IMR-90 (cell line): ENCODE data around the gene AOPEP. TPM values are rescaled to one million over a fixed set of nuclear protein-coding genes. Genes with fewer than 3 reads are reported as not detected.

Experiments
- ATAC-seq: fragments of 200-7000 bp; cut with Tn5 transposase; 2 replicates; pipeline ENCODE4 v1.9.1; 2020; ENCODE audit warnings: low read depth, mild to moderate bottlenecking, moderate library complexity
- BruUV-seq: library from RNA; stranded (reverse); fragments of 400-500 nt; replicated peaks from 2 replicates; lab custom pipeline; 2021; lab: Mats Ljungman, UMichigan
- CTCF ChIA-PET: fragments of 300-600 bp; formaldehyde crosslinking; extraction: SDS; loops from one replicate; lab custom pipeline; 2021; ENCODE audit warnings: antibody characterized with exemption; lab: Yijun Ruan, JAX
- POLR2A ChIA-PET: fragments of 300-600 bp; sonication (Branson Sonifier 250); formaldehyde crosslinking; loops from one replicate; lab custom pipeline; 2022; ENCODE audit warnings: antibody characterized with exemption; ENCODE audit not compliant: unreplicated experiment; lab: Charles Lee
- DNase-seq: peaks from one replicate; pipeline ENCODE4 v3.0.0; 2013
- H2AFZ ChIP-seq: replicated peaks from 2 replicates; pipeline ENCODE3; 2013; ENCODE audit warnings: low read length, mild to moderate bottlenecking; ENCODE audit not compliant: poor library complexity
- H2AK5ac ChIP-seq: 2 replicates; pipeline ENCODE4 v1.6.1; 2013; ENCODE audit warnings: low read depth, low read length, inconsistent platforms
- H2AK9ac ChIP-seq: replicated peaks from 2 replicates; pipeline ENCODE3; 2013; ENCODE audit warnings: mild to moderate bottlenecking, low read depth, low read length, moderate library complexity; ENCODE audit not compliant: poor library complexity
- H2BK120ac ChIP-seq: 2 replicates; pipeline ENCODE4 v1.6.1; 2013; ENCODE audit warnings: low read depth, low read length, inconsistent platforms
- H2BK15ac ChIP-seq: 3 replicates; pipeline ENCODE4 v1.6.1; 2013; ENCODE audit warnings: low read depth, low read length, inconsistent platforms
- H2BK20ac ChIP-seq: 2 replicates; pipeline ENCODE4 v1.6.1; 2013; ENCODE audit warnings: low read depth, mild to moderate bottlenecking, inconsistent platforms, low read length, moderate library complexity
- H2BK5ac ChIP-seq: 2 replicates; pipeline ENCODE4 v1.6.1; 2013; ENCODE audit warnings: mild to moderate bottlenecking, low read depth, low read length, inconsistent platforms; ENCODE audit not compliant: poor library complexity, severe bottlenecking
- H3K14ac ChIP-seq: replicated peaks from 2 replicates; pipeline ENCODE4 v1.6.1; 2013; ENCODE audit warnings: low read depth, low read length, inconsistent platforms
- H3K18ac ChIP-seq: 2 replicates; pipeline ENCODE4 v1.6.1; 2013; ENCODE audit warnings: low read depth, low read length, control low read depth
- H3K23ac ChIP-seq: 2 replicates; pipeline ENCODE4 v1.6.1; 2013; ENCODE audit warnings: low read depth, low read length, inconsistent platforms
- H3K27ac ChIP-seq: 2 replicates; pipeline ENCODE4 v1.5.1; 2013; ENCODE audit warnings: mild to moderate bottlenecking, control low read depth, low read length; ENCODE audit not compliant: insufficient read depth
- H3K27me3 ChIP-seq: 2 replicates; pipeline ENCODE4 v1.6.1; 2013; ENCODE audit warnings: low read length; ENCODE audit not compliant: control insufficient read depth, insufficient read depth
- H3K36me3 ChIP-seq: 2 replicates; pipeline ENCODE4 v1.6.1; 2013; ENCODE audit warnings: low read length, mixed read lengths; ENCODE audit not compliant: control insufficient read depth, insufficient read depth
- H3K4ac ChIP-seq: 2 replicates; pipeline ENCODE4 v1.6.1; 2013; ENCODE audit warnings: low read depth, low read length, inconsistent platforms
- H3K4me1 ChIP-seq: 2 replicates; pipeline ENCODE4 v1.6.1; 2013; ENCODE audit warnings: low read length, mixed read lengths; ENCODE audit not compliant: control insufficient read depth, insufficient read depth
- H3K4me2 ChIP-seq: 2 replicates; pipeline ENCODE4 v1.6.1; 2013; ENCODE audit warnings: low read depth, mild to moderate bottlenecking, control low read depth, low read length, moderate library complexity
- H3K4me3 ChIP-seq: 2 replicates; pipeline ENCODE4 v1.5.1; 2013; ENCODE audit warnings: low read depth, mild to moderate bottlenecking, control low read depth, low read length, moderate library complexity; ENCODE audit not compliant: insufficient read depth
- H3K56ac ChIP-seq: 2 replicates; pipeline ENCODE4 v1.6.1; 2013; ENCODE audit warnings: low read length, inconsistent platforms; ENCODE audit not compliant: insufficient read depth; ENCODE audit errors: extremely low read depth
- H3K79me1 ChIP-seq, 2 experiments: 2 replicates each; pipeline ENCODE4 v1.6.1; 2013; ENCODE audit warnings: low read length in 2 of 2, inconsistent platforms in 1 of 2, low read depth in 1 of 2
- H3K9ac ChIP-seq: 2 replicates; pipeline ENCODE4 v1.6.1; 2013; ENCODE audit warnings: low read depth, low read length, control low read depth
- H3K9me1 ChIP-seq: 2 replicates; pipeline ENCODE4 v1.6.1; 2013; ENCODE audit warnings: low read length, inconsistent platforms; ENCODE audit not compliant: insufficient read depth
- H3K9me3 ChIP-seq: 2 replicates; pipeline ENCODE4 v1.6.1; 2013; ENCODE audit warnings: low read length; ENCODE audit not compliant: control insufficient read depth, insufficient read depth
- H4K20me1 ChIP-seq: 2 replicates; pipeline ENCODE4 v1.6.1; 2013; ENCODE audit warnings: low read length, inconsistent platforms; ENCODE audit not compliant: insufficient read depth
- H4K5ac ChIP-seq: 2 replicates; pipeline ENCODE4 v1.6.1; 2013; ENCODE audit warnings: mild to moderate bottlenecking, low read depth, low read length, control low read depth
- H4K8ac ChIP-seq, 2 experiments: 2 replicates each; pipeline ENCODE4 v1.6.1; 2013; ENCODE audit warnings: low read depth in 2 of 2, low read length in 2 of 2, control low read depth in 1 of 2, inconsistent platforms in 1 of 2
- H4K91ac ChIP-seq: 2 replicates; pipeline ENCODE4 v1.6.1; 2013; ENCODE audit warnings: low read depth, low read length, inconsistent platforms; ENCODE audit not compliant: insufficient read depth
- CEBPB ChIP-seq: IDR thresholded peaks from 2 replicates; pipeline ENCODE4 v1.6.1; 2012; ENCODE audit warnings: low read depth, low read length, improper control_type of control experiment
- FOS ChIP-seq: fragments of 150-350 bp; IDR thresholded peaks from 2 replicates; pipeline ENCODE4 v1.6.1; 2016; ENCODE audit warnings: low read depth, low read length
- MAFK ChIP-seq: IDR thresholded peaks from 2 replicates; pipeline ENCODE4 v1.6.1; 2012; ENCODE audit warnings: low read depth, low read length, improper control_type of control experiment
- MAZ ChIP-seq: IDR thresholded peaks from 2 replicates; pipeline ENCODE4 v1.6.1; 2012; ENCODE audit warnings: low read depth, mild to moderate bottlenecking, low read length, improper control_type of control experiment, moderate library complexity, borderline replicate concordance
- MXI1 ChIP-seq: IDR thresholded peaks from 2 replicates; pipeline ENCODE4 v1.6.1; 2012; ENCODE audit warnings: low read depth, mild to moderate bottlenecking, low read length, moderate library complexity, borderline replicate concordance
- NFE2L2 ChIP-seq: fragments of 150-350 bp; IDR thresholded peaks from 2 replicates; pipeline ENCODE4 v1.6.1; 2016; ENCODE audit warnings: low read depth, mild to moderate bottlenecking, low read length
- POLR2A ChIP-seq: IDR thresholded peaks from 2 replicates; pipeline ENCODE4 v1.6.1; 2012; ENCODE audit warnings: mild to moderate bottlenecking, low read depth, low read length
- RAD21 ChIP-seq: IDR thresholded peaks from 2 replicates; pipeline ENCODE4 v1.6.1; 2012; ENCODE audit warnings: low read length, improper control_type of control experiment
- RCOR1 ChIP-seq: IDR thresholded peaks from 2 replicates; pipeline ENCODE4 v1.6.1; 2012; ENCODE audit warnings: mild to moderate bottlenecking, low read length, improper control_type of control experiment; ENCODE audit not compliant: insufficient replicate concordance
- RFX5 ChIP-seq: IDR thresholded peaks from 2 replicates; pipeline ENCODE4 v1.8.0; 2012; ENCODE audit warnings: low read depth, mild to moderate bottlenecking, low read length, moderate library complexity
- SMC3 ChIP-seq: fragments of 150-350 bp; IDR thresholded peaks from 2 replicates; pipeline ENCODE4 v1.6.1; 2016; ENCODE audit warnings: low read depth, mild to moderate bottlenecking, antibody characterized with exemption, low read length, moderate library complexity
- WGBS, 2 experiments: methylation state at CpG; one replicate each; pipeline versions ENCODE4 v1.1.5 to v1.1.7; 2013; ENCODE audit warnings: missing lambda C conversion rate in 2 of 2; ENCODE audit not compliant: insufficient read length in 1 of 2; ENCODE audit errors: extremely low coverage in 2 of 2; 5-methylcytosine and 5-hydroxymethylcytosine counted together
- dilution Hi-C: fragments of 300-500 bp; cut with HindIII; formaldehyde crosslinking; loops from one replicate; pipeline ENCODE4 v1.14.3; 2018; ENCODE audit warnings: low sequenced_read_pairs; ENCODE audit not compliant: unreplicated experiment
- in situ Hi-C: fragments of 300-500 bp; cut with MboI; formaldehyde crosslinking; loops from 3 replicates; pipeline ENCODE4 v1.14.3; 2019; ENCODE audit warnings: low sequenced_read_pairs, inconsistent platforms, mixed read lengths
- intact Hi-C: fragments of 100-400 bp; cut with micrococcal nuclease; formaldehyde crosslinking; loops from 2 replicates; pipeline ENCODE4 v1.10.0; 2022
- polyA plus RNA-seq, 3 experiments: library from polyadenylated mRNA; depleted of rRNA; stranded (reverse); fragments of >200 nt; gene quantifications; 2 replicates each; pipeline ENCODE4 v1.2.3, GENCODE V29; 2012; ENCODE audit warnings: low replicate concordance in 1 of 3
- total RNA-seq: library from RNA; depleted of rRNA; stranded (reverse); fragments of >200 nt; gene quantifications from 2 replicates; pipeline ENCODE4 v1.2.3, GENCODE V29; 2012
- TF ChIP-seq, protein P1 (sequence below): fragments of 150-350 bp; IDR thresholded peaks from 2 replicates; pipeline ENCODE4 v1.6.1; 2016; ENCODE audit warnings: low read depth, mild to moderate bottlenecking, low read length, moderate library complexity, borderline replicate concordance
- TF ChIP-seq, protein P2 (sequence below): fragments of 150-350 bp; IDR thresholded peaks from 2 replicates; pipeline ENCODE4 v1.6.1; 2017; ENCODE audit warnings: mild to moderate bottlenecking, antibody characterized with exemption, low read length, low read depth
- TF ChIP-seq, protein P3 (sequence below): conservative IDR thresholded peaks from 2 replicates; pipeline ENCODE4 v1.5.1; 2012; ENCODE audit warnings: mild to moderate bottlenecking, low read depth, low read length, improper control_type of control experiment

AOPEP gene
- total and polyA plus RNA-seq, 2 of the 4 experiments (the other 2 are of a cell fraction), result 34.9 to 38.7 TPM

DNA sequence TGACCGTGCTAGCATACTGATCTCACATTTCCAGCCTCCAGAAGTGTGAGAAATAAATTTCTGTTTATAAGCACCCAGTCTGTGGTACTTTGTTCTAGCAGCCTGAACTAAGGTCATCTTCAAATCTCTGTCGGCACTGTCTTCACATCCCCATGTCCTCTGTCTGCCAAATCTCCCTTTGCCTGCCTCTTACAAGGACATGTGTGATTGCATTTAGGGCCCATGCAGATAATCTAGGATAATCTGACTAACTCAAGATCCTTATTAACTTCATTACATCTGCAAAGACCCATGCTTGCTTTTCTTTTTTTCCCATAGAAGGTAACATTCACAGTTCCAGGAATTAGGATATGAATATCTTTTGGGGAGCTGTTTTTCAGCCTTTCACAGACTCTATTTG lies 132.7 kb downstream of the AOPEP start:
- Histone ChIP-seq H3K27ac (no peak overlapping the region), H3K18ac (no peak overlapping the region), H2BK120ac (no peak overlapping the region), H3K4me1 (peaks cover 18% of the 10 kb centered on the region), H4K91ac (no peak overlapping the region), H3K4me3 (no peak overlapping the region), H3K4me2 (no peak overlapping the region), H3K23ac (no peak overlapping the region), H3K27me3 (no peaks in the 10 kb centered on the region), H2BK5ac (no peak overlapping the region), H2AK5ac (no peak overlapping the region), H3K9me3 (0 out of 2 replicates have a peak, but pooled peaks cover 2% of the 10 kb centered on the region), H3K9me1 (peaks cover 31% of the 10 kb centered on the region), H4K8ac (no peak overlapping the region), H2BK15ac (no peak overlapping the region), H3K9ac (no peak overlapping the region), H3K79me1 (peaks cover 3 to 41% of the 10 kb centered on the region in 2 experiments; a peak in 3 of 4 replicates), H4K5ac (no peak overlapping the region), H3K56ac (no peak overlapping the region), H3K14ac (no peak overlapping the region; the same call in 1 of the 2 replicates), H2BK20ac (no peak overlapping the region), H3K4ac (no peak overlapping the region; the same call in 1 of the 2 replicates), H2AFZ (no peak overlapping the region), H3K36me3 (peaks cover 1% of the 10 kb centered on the region; the same call in 1 of the 2 replicates), H4K20me1 (0 out of 2 replicates have a peak, but pooled peaks cover 5% of the 10 kb centered on the region), H2AK9ac (no peak overlapping the region)
- no peak for TF ChIP-seq FOS
- TF ChIP-seq, protein P1, sequence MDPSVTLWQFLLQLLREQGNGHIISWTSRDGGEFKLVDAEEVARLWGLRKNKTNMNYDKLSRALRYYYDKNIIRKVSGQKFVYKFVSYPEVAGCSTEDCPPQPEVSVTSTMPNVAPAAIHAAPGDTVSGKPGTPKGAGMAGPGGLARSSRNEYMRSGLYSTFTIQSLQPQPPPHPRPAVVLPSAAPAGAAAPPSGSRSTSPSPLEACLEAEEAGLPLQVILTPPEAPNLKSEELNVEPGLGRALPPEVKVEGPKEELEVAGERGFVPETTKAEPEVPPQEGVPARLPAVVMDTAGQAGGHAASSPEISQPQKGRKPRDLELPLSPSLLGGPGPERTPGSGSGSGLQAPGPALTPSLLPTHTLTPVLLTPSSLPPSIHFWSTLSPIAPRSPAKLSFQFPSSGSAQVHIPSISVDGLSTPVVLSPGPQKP, result no peak
- TF ChIP-seq MAZ, result no peak
- TF ChIP-seq SMC3, result no peak
- TF ChIP-seq RFX5, result no peak
- TF ChIP-seq RAD21, result no peak
- TF ChIP-seq MXI1, result no peak
- TF ChIP-seq RCOR1, result no peak
- TF ChIP-seq MAFK, result no peak
- TF ChIP-seq NFE2L2, result no peak
- no peak for TF ChIP-seq CEBPB
- TF ChIP-seq, protein P2, sequence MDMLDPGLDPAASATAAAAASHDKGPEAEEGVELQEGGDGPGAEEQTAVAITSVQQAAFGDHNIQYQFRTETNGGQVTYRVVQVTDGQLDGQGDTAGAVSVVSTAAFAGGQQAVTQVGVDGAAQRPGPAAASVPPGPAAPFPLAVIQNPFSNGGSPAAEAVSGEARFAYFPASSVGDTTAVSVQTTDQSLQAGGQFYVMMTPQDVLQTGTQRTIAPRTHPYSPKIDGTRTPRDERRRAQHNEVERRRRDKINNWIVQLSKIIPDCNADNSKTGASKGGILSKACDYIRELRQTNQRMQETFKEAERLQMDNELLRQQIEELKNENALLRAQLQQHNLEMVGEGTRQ, result no peak
- TF ChIP-seq, protein P3, sequence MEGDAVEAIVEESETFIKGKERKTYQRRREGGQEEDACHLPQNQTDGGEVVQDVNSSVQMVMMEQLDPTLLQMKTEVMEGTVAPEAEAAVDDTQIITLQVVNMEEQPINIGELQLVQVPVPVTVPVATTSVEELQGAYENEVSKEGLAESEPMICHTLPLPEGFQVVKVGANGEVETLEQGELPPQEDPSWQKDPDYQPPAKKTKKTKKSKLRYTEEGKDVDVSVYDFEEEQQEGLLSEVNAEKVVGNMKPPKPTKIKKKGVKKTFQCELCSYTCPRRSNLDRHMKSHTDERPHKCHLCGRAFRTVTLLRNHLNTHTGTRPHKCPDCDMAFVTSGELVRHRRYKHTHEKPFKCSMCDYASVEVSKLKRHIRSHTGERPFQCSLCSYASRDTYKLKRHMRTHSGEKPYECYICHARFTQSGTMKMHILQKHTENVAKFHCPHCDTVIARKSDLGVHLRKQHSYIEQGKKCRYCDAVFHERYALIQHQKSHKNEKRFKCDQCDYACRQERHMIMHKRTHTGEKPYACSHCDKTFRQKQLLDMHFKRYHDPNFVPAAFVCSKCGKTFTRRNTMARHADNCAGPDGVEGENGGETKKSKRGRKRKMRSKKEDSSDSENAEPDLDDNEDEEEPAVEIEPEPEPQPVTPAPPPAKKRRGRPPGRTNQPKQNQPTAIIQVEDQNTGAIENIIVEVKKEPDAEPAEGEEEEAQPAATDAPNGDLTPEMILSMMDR, result no peak
- no peak for TF ChIP-seq POLR2A
- dilution Hi-C loops (no loop called here), in situ Hi-C loops (no loop called here), intact Hi-C loops (loop anchor here (5.0 kb wide), 1 partner anchor 37 kb away; no protein-coding TSS in a partner anchor)
- CTCF ChIA-PET, result interaction anchor here (0.5 to 0.6 kb wide), 2 partner anchors 105 to 259 kb away, joined by 3 read pairs; no protein-coding TSS in a partner anchor
- POLR2A ChIA-PET, result no interaction called here
- no TSS peak for BruUV-seq
- ATAC-seq (no peak), DNase-seq (no peak)
- no CpG with 5 or more reads among the region's 2 CpGs for WGBS, 2 experiments
